ENCODE measurements around the gene IPO4.

IPO4 gene

DNA sequence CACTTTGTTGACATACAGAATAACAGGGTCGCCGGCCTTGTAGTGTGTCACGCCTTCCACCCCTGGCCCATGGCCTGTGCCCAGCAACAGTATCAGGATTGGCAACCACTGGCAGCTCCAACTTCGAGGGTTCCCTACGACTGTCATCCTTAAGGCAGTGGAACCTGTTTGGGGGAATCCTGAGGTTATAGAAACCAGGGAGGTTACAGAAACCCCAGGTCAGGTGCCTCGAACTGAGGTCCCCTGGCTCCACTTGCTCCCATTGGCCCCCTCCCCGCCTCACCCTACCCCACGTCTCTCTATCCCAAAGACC, 6.2 kb upstream of the IPO4 start:
- DNase-seq (ENCODE audit: low read depth, low spot score) = no peak

DNA sequence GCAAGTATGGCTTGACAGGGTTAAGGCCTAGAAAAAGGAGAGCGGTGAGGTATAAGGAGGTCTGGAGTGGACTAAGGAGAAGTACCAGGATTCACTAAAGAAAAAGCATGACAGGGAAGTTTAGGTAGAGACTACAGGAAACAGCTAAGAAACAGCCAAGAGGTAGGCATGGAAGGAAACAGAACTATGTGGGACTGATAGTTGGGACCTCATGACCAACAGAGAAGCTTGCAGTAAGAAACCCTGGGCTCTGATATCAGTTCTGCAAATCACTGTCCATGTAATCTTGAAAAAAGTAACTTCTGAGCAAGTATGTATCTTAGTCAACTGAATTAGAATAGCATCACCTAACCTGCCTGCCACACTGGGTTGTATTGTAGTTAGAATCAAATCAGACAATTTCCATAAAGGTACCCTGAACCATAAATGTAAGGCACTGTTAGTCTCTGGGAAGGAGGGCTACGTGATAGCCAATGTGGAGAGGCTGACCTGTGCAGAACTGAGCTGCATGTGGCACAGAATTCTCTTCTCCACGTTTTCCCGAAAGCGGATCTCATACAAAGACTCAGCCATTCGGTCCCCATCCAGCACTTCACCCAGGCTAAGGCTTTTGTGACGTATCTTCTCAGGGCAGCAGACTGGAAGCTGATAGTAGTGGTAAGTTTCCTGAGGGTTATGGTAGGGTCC, 5.7 kb upstream of the IPO4 start:
- no peak for DNase-seq (ENCODE audit: low read depth, low spot score)

DNA sequence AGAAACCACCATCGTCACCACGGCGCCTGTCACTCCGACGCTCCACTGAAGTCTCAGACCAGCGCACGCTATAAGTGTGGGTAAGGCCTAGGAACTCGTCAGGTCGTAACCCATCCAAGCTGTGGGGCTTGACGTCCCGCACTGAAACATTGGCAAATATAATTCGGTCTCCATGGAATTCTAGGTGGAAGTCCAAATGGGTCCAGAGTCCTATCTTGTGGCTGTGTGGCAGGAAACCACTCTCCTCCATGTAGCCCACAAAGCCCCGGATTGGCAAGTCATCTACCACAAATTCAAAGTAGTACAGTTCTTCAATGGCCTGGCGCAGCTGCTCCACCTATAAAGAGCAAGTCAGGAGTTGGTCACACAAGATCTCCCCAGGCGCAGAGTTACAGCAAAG, 4.3 kb upstream of the IPO4 start:
- DNase-seq (ENCODE audit: low read depth, low spot score) = no peak

DNA sequence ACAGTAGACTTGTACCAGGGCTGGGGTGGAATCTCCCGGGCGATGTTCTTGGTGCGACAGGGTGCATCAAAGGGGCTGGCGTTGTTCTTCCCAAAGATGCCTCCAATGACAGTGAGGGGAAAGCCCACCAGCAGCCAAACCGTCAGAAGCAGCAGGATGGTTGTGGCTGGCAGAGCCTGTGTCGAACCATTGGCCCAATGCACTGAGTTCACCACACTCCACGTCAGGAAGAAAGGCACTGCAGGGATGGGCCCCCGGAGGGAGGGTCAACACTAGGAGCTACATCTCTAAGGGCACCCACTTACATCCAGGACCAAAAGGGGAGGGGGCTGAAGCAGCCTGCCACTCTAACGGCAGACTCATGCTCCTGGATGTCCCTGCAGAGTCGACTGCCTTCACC, 1.8 kb upstream of the IPO4 start:
- no peak for DNase-seq (ENCODE audit: low read depth, low spot score)

DNA sequence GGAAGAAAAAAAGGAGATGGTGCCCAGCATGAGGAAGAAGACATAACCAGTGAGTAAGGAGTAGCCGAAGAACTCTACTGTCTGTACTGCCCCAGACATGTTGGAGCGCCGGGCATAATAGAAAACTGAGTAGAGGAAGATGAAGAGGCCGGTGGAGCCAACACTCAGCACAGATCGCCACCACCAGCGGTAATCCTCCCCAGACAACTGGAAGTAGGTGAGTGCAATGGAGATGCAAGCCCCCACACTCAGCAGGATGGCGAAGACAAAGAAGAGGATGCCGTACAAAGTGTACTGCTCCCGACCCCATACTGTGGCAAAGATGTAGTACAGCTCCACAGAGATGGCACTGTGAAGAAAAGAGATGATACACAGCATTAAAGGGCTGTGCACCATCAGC, 844 bp upstream of the IPO4 start:
- no peak for DNase-seq (ENCODE audit: low read depth, low spot score)

DNA sequence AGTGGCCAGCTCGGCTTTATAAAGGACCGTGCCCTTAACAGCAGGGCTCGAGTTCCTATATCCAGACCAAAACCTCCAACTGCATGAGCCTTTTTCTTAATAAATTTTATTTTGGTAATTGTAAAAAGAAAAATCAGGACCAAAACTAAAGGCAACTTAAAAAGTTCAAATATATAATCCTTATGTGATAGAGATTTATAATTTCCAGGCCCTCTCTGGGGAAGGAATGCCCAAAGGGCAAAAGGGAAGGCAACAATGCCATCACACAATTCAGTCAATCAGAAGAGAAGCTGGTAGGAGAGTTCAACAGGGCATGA, 401 bp upstream of the IPO4 start:
- no peak for DNase-seq (ENCODE audit: low read depth, low spot score)

DNA sequence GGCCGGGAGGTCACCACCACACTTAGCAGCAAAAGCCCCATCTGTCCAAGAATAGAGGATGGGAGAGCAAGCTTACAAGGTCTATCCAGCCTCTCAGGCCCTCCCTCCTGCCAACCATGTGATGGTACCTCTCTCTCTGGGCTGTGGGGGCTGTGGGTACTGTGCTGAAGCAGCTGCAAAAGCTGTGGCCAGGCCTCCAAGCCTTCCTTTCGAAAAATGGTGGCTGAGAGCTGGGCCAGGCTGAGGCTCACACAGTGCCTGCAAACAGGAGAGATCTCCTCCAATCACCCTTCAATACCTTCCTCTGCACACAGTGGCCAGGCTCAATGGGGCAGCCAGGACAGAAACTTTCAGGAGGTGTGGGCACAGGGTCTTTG, 1.1 kb downstream of the IPO4 start:
- no peak for DNase-seq (ENCODE audit: low read depth, low spot score)

DNA sequence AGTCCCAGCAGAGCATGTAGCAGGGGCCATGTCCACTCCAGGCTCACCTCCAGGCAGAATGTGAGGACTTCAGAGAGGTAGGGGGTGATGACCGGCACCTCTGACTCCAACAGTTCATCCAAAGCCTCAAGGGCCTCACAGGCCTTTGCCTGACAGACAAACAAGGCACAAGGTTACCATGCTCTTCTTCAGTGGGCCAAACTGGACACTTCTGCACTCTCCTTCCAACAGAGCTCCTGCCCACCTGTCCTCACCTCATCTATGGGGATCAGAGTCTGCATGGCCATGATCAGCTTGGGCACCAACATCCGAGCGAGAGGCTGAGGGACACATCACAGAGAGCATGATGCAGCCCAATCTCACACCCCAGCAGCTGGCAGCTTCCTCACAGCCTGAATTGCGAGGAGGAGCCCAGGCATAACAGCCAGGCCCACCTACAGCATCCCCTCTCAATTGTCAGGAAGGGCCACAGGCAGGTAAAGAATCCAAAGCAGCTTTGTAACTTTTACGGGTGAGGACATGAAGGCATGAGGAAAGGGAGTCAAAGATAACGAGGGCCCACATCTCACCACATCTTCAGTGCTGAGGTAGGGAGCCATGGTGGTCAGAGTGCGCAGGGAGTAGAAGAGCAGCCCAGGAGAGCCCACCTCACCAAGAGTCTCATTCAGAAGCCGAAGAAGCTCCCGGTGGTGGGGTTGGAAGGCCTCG, 1.6 kb downstream of the IPO4 start:
- no peak for DNase-seq (ENCODE audit: low read depth, low spot score)

DNA sequence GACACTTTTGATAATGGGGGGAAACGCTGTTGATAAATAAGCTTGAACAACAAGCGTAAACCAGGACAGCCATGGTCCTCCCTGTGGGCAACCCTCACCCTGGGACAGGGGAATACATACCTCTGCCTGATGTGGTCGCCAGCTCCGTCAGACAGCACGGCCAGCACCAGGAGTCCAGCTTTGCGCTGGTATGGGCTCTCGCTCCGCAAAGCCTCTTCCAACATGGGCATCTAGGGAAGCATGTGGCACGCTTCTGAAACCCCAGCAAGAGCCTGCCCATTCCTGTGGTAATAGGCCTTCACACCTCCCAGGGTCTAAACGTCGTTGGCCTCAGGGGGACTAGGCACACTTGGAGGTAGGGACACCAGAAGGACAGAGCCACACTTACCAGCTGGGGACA, 2.9 kb downstream of the IPO4 start:
- no peak for DNase-seq (ENCODE audit: low read depth, low spot score)

DNA sequence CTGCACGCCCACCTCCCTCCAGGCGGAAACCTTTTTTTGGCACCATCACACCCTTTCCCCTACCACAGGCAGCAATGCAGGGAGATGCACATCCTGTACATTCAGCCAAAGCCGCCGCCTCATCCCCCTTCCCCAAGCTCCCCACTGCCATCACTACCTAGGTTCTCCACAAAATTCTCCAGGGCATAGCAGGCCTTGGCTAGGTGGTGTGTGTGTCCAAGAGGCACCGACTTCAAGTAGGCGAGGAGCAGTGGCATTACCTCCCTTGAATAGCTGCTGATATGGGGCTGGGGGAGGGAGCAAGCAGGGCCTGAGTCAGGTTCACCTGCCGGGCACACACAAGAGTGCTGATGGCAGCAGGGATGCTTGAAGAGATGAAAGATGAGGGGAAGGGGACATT, 3.6 kb downstream of the IPO4 start:
- DNase-seq (ENCODE audit: low read depth, low spot score) = no peak

DNA sequence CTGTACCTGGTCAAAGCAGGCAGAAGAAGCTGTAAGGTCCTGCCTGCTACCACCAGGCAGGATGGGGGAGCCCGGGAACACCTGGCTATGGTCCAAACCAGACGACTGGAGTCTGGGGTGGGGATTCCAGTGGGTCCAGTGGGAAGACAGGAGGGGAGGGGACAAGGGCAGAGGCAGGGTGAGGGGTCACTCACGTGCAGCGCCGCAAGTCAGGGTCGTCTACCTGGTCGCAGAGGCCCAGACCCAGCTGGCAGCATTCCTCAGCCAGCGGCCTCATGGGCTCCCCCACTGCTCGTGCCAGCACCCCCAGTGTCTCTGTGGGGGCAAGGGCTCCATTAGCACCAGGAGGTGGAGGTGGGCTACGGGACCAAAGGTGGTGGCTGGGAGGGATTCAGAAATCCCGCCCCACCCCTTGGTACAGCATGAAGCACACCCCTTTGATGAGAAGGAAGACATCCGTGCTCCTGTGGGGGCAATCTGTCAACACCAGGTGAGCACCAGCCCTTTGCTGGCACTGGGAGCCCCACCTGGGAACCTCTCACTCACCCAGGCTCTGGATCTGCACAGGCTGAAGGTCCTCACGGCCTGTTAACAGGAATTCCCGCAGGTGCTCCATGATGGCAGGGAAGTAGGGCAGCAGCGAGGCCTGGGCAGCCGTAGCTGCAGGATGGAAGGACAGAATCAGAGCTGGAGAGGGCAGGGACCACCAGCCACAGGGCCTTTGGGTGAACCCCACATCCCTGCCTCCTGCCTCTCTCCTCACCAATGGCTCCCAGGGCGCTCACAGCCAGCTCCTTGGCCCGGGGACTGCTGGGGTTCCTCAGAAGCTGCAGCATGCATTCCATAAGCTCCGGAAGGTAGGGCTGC, 4.3 kb downstream of the IPO4 start:
- no peak for DNase-seq (ENCODE audit: low read depth, low spot score)

DNA sequence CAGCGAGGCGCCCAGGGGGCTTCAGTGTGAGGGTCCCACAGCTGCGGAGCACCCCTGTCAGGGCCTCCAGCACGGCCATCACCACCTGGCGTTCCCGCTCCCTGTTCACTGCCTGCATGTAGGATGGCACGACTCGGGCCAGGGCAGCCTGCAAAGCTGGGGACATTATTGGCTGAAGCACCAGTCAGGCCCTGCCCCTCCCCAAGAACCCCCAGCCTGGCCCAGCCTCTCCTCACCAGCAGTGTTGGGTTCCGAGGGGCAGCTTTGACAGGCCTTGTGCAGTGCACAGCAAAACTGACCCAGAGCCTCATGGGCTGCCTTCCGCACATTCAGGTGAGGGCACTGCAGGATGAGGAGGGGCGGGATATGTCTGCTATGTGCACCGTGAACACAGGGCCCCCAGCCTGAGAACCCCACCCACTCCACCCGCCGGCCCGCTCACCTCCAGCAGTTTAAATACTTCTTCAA, 5.6 kb downstream of the IPO4 start:
- no peak for DNase-seq (ENCODE audit: low read depth, low spot score)

DNA sequence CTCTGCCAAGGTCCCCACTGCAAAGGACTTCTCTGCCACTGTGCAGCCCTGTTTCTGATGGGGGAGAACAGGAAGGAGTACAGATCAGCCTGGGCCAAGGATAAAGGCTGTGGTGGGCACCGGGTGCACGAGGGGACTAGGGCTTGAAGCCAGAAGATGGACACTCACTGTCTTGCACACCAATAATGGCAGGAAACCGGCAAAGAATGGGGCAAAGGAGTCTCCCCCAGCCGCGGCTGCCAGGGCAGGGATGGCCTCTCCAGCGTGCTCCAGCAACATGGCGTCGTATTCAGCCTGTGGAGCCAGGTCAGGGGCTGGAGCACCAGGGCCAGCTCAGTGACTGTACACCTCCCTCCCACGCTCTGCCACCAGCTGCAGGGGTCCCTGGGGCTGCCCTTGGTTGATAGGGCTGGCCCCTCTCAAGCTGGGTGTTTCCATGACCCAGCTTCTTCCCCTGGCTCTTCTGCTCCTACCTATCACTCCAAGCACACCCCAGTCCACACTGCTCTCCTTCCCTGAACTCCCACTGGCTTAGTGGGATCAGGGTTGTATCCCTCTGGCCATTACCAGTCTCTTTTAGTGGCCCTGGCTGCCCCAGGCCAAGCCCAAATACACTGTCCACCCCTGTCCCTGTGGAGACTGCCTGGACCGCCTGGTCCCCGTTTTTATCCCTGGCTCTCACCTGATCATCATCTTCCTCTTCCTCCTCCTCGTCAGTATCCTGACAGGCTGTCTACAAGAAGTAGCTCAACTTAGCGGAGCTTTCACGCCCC, 6.3 kb downstream of the IPO4 start:
- no peak for DNase-seq (ENCODE audit: low read depth, low spot score)

DNA sequence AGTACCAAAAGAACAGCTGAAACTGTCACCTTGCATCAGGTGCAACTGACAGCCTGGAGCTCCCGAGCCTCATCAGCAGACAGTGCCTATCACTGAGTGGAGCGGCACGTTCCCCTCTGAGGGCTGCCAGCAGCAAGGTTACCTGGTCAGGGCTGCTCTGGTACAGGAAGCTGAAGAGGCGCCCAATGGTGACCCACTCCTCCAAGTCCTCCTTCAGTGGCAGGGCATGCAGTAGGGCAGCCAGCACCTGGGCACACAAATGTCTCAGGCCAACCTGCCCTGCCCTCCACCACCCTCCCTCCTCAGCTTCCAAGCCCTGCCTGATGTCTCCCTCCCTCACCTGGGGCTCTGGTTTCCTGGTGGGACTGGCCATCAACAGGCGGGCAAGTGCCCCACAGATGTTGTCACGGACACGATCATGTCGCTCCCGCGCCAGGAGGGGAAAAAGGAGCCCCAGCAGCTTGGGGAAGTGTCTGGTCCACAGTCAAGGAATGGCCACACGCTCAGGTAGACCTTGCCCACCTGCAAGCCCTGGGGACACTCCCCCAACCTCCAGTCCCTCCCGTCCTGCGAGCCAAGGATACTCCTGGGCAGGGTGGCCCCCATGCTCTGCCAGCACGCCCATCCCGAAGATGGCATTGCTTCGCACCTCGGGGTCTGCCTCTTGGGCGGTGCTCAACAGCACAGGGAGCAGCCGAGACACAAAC, 7.1 kb downstream of the IPO4 start:
- no peak for DNase-seq (ENCODE audit: low read depth, low spot score)

DNA sequence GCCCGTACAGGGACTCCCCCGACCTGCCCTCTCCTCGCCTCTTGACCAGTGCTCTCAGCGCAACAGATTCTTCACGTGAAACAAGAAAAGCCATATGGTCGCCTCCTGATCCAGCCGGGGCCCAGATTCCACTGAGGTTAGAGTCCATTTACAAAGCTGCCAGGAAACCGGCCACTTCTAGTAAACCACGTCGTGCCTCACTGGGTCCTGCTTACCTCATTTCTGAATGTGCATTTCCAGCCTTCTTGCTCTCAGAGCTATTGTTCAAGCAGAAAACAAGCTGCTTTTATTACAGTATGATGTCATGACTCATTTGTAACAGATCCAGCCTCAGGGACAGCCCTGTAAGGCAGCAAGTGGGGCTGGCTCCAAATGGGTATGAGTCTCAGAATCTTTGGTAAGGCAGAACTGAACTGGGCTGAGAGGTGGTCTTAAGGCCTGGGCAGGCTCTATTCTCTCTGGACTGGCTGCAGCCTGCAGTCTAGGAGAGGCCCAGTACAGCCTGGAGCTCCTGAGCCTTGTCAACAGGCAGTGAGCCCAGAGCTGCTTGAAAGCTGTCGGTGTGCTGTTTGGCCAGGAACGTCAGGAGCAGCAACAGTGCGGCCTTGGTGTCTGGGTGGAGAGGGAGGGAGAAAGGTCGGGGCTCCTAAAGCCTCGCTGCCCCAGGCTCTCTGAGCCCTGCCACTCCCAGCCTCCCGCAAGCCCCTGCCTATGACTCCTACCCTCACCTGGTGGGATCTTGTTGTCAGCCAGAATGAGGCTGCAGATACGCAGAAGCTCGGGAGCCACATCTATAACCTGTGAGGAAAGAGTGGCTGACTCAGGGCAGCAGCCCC, 8.4 kb downstream of the IPO4 start:
- no peak for DNase-seq (ENCODE audit: low read depth, low spot score)

DNA sequence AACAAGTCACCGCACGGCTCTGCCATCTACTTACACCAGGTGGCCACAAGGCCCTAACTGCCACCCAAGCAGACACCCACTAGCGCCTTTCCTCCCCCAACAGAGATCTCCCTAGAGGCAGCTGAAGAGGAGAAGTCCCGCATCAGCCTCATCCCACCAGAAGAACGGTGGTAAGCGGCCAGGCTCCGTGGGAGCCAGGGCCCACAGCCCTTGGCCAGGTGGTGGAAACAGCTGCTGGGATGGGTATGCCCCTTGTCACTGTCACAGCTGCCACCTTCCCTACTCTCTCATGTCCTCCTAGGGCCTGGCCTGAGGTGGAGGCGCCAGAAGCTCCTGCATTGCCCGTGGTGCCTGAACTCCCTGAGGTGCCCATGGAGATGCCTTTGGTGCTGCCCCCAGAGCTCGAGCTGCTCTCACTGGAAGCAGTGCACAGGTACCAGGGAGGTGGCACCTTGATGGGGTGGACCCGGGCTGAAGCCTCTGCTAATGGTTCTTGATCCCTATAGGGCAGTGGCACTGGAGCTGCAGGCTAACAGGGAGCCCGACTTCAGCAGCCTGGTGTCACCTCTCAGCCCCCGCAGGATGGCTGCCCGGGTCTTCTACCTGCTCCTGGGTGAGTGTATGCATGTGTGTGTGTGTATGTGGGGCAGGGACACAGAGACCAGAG, 9.2 kb downstream of the IPO4 start:
- no peak for DNase-seq (ENCODE audit: low read depth, low spot score)

DNA sequence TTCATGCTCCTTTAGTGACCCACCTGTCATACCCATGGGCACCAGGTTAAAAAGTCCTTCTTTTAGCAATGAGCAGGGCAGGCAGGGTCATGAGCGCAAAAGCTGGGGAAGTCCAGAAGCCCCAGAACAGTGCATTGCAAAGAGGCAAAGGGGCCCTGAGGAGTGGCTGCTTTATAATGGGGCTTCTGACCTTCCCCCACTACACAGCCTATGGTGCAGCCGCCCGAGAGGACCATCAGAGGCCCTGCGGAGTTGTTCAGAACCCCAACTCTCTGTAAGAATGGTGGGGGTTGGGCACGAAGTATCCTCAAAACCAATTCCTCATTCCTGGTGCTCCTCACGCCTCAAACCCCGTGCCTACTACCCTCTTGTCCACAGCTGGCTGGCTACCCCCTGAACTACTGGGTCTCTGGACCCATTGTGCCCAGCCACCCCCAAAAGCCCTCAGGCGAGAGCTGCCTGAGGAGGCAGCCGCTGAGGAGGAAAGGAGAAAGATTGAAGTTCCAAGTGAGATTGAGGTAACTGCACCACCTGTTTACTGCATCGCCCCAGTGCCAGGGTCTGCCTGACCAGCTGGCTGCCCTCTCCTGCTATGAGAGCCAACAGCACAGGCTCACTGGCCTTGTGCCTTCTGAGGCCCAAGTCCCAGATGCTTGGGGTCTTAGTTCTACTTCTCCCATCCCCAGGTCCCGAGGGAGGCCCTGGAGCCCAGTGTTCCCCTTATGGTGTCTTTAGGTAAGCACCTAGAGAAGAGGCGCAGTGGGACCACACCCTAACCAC, 10.0 kb downstream of the IPO4 start:
- DNase-seq (ENCODE audit: low read depth, low spot score) = no peak

DNA sequence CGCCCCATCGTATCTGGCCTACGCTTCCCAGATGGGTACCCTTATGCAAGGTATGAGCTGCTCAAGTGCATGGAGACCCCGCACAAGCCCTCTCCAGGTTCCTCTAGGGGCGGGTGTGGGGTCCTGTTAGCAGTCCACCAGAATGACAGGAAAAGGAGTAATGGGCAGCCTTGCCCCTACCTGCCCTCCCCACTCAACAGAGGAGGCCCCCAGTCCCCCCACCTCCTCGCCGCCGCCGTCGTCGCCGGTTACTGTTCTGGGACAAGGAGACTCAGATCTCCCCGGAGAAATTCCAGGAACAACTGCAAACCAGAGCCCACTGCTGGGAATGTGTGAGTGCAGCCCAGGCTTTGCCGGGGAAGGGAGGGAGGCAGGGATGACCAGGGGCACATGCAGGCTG, 10.7 kb downstream of the IPO4 start:
- DNase-seq (ENCODE audit: low read depth, low spot score) = no peak

Data from activated naive CD8-positive, alpha-beta T cell treated with anti-CD3 and anti-CD28 coated beads, Interleukin-2, amount 50 U/mL, for 16 hours (primary cell).